Suprapubic skin (tissue), 3 donors: ENCODE measurements around the gene OR11G2.

Experiments used
- POLR2AphosphoS5 ChIP-seq, 3 donors: sonication (generic); formaldehyde crosslinking; IDR thresholded peaks; one replicate each; pipeline ENCODE4 v1.6.1; 2017; ENCODE audit warnings: antibody characterized with exemption in 3 of 3
- TF ChIP-seq, protein P1 (sequence below), 2 donors: fragments of 200-600 bp in 1 of 2; fragments of 450-650 bp in 1 of 2; sonication (generic) in 1 of 2; IDR thresholded peaks; one replicate each; pipeline ENCODE4 v1.5.1; 2016 to 2019; ENCODE audit warnings: antibody characterized with exemption in 2 of 2, mild to moderate bottlenecking in 1 of 2, moderate library complexity in 1 of 2

GRCh38 chr14:20167091-20167490 is 23.6 kb upstream of the OR11G2 start:
- TF ChIP-seq, protein P1, sequence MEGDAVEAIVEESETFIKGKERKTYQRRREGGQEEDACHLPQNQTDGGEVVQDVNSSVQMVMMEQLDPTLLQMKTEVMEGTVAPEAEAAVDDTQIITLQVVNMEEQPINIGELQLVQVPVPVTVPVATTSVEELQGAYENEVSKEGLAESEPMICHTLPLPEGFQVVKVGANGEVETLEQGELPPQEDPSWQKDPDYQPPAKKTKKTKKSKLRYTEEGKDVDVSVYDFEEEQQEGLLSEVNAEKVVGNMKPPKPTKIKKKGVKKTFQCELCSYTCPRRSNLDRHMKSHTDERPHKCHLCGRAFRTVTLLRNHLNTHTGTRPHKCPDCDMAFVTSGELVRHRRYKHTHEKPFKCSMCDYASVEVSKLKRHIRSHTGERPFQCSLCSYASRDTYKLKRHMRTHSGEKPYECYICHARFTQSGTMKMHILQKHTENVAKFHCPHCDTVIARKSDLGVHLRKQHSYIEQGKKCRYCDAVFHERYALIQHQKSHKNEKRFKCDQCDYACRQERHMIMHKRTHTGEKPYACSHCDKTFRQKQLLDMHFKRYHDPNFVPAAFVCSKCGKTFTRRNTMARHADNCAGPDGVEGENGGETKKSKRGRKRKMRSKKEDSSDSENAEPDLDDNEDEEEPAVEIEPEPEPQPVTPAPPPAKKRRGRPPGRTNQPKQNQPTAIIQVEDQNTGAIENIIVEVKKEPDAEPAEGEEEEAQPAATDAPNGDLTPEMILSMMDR (IDR thresholded peaks at IDR 0.05), result no peak
- TF ChIP-seq POLR2AphosphoS5 (IDR thresholded peaks at IDR 0.05), result no peak
